Fibroblast of skin of left biceps (primary cell): ENCODE results near the gene ARMC12.
"Not testable (repeated sequence)": the region's sequence is repeated elsewhere in the genome, so short reads cannot be mapped to it uniquely, and the experiment has no call there.

Experiments
- DNase-seq, 2 experiments: peaks; one replicate each; pipeline ENCODE4 v3.0.0-alpha.2; 2013; ENCODE audit warnings: low read depth in 2 of 2

ARMC12 gene

GRCh38 chr6:35718911-35719381, 17.9 kb upstream of the ARMC12 start:
- no peak for DNase-seq

- no peak for DNase-seq
Measured at GRCh38 chr6:35719404-35719829, 17.4 kb upstream of the ARMC12 start.

GRCh38 chr6:35719830-35720733, 16.8 kb upstream of the ARMC12 start:
- no peak for DNase-seq

GRCh38 chr6:35722121-35722761, 14.6 kb upstream of the ARMC12 start:
- DNase-seq = no peak

GRCh38 chr6:35723587-35723986, 13.2 kb upstream of the ARMC12 start:
- no peak for DNase-seq

GRCh38 chr6:35724059-35724458, 12.8 kb upstream of the ARMC12 start:
- DNase-seq = no peak

- DNase-seq = no peak
Measured at GRCh38 chr6:35724471-35724870, 12.4 kb upstream of the ARMC12 start.

- DNase-seq = no peak
Measured at GRCh38 chr6:35725081-35725708, 11.6 kb upstream of the ARMC12 start.

GRCh38 chr6:35725721-35726438, 11.0 kb upstream of the ARMC12 start:
- DNase-seq = no peak

- peak in 1 of 2 experiments; percentile 32 for DNase-seq
Measured at GRCh38 chr6:35727231-35727934, 9.4 kb upstream of the ARMC12 start.

GRCh38 chr6:35727935-35728682, 8.7 kb upstream of the ARMC12 start:
- peak; percentile 84 to 86 for DNase-seq

- DNase-seq = no peak
Measured at GRCh38 chr6:35728683-35729678, 7.9 kb upstream of the ARMC12 start.

GRCh38 chr6:35729722-35730121, 7.1 kb upstream of the ARMC12 start:
- DNase-seq = no peak

- DNase-seq = no peak
Measured at GRCh38 chr6:35730745-35731413, 6.0 kb upstream of the ARMC12 start.

- DNase-seq = peak in 1 of 2 experiments; percentile 53
Measured at GRCh38 chr6:35731414-35731735, 5.5 kb upstream of the ARMC12 start.

GRCh38 chr6:35731736-35732532, 4.9 kb upstream of the ARMC12 start:
- peak; percentile 81 to 82 for DNase-seq

GRCh38 chr6:35733633-35734032, 3.2 kb upstream of the ARMC12 start:
- DNase-seq = no peak

GRCh38 chr6:35734319-35734718, 2.5 kb upstream of the ARMC12 start:
- DNase-seq = not testable (repeated sequence)
